NCI-H2227 (cell line): ENCODE data around the gene JARID2.

ENCODE experiments used
- DNase-seq: peaks from one replicate; lab custom pipeline; 2025; ENCODE audit not compliant: unreplicated experiment; lab: John Stamatoyannopoulos, UW

JARID2 gene

GRCh38 chr6:15246666-15247499, 1.0 kb downstream of the JARID2 start:
- DNase-seq: no peak

GRCh38 chr6:15247500-15248450, 1.9 kb downstream of the JARID2 start:
- peak; percentile 84 for DNase-seq

- DNase-seq: peak; percentile 99
Measured at GRCh38 chr6:15248451-15249370, 2.8 kb downstream of the JARID2 start.

- DNase-seq: peak; percentile 56
Measured at GRCh38 chr6:15249371-15250019, 3.6 kb downstream of the JARID2 start.

- no peak for DNase-seq
Measured at GRCh38 chr6:15250187-15251168, 4.6 kb downstream of the JARID2 start.

- no peak for DNase-seq
Measured at GRCh38 chr6:15252195-15252594, 6.3 kb downstream of the JARID2 start.

GRCh38 chr6:15253203-15254022, 7.5 kb downstream of the JARID2 start:
- no peak for DNase-seq

- peak; percentile 26 for DNase-seq
Measured at GRCh38 chr6:15254070-15254975, 8.5 kb downstream of the JARID2 start.

- DNase-seq: no peak
Measured at GRCh38 chr6:15255481-15255880, 9.6 kb downstream of the JARID2 start.

GRCh38 chr6:15255909-15256395, 10.1 kb downstream of the JARID2 start:
- no peak for DNase-seq

- DNase-seq: no peak
Measured at GRCh38 chr6:15256538-15257271, 10.8 kb downstream of the JARID2 start.

- DNase-seq: no peak
Measured at GRCh38 chr6:15257357-15258132, 11.7 kb downstream of the JARID2 start.

GRCh38 chr6:15259766-15260098, 13.9 kb downstream of the JARID2 start:
- no peak for DNase-seq

GRCh38 chr6:15260099-15260821, 14.4 kb downstream of the JARID2 start:
- DNase-seq: no peak

GRCh38 chr6:15263780-15264374, 18.0 kb downstream of the JARID2 start:
- DNase-seq: no peak
